Gastrocnemius medialis (tissue), 4 donors: ENCODE data around the gene FBXL17. TPM values are rescaled to one million over a fixed set of nuclear protein-coding genes. Genes with fewer than 3 reads are reported as not detected.

Experiments used
- ATAC-seq, 2 donors: fragments of 150-250 bp; one replicate each; pipeline ENCODE4 v1.9.1; 2016
- DNase-seq, 2 donors: peaks; one replicate each; pipeline ENCODE4 v3.0.0-alpha.2; 2019
- H3K27ac ChIP-seq, 4 donors: fragments of 200-600 bp; sonication (generic); 1 replicate in 1 of 4; 2 replicates in 3 of 4; pipeline ENCODE4 v1.5.1; 2016 to 2018; ENCODE audit warnings: mild to moderate bottlenecking in 2 of 4, moderate library complexity in 1 of 4
- H3K27me3 ChIP-seq, 3 donors: fragments of 200-600 bp; sonication (generic) in 2 of 3; 1 replicate in 1 of 3; 2 replicates in 2 of 3; pipeline versions ENCODE4 v1.5.1 to v1.6.0; 2016 to 2019; ENCODE audit warnings: mild to moderate bottlenecking in 1 of 3, moderate library complexity in 1 of 3
- H3K36me3 ChIP-seq, 2 donors: fragments of 200-600 bp; sonication (generic) in 1 of 2; one replicate each; pipeline ENCODE4 v1.5.1; 2017 to 2018
- H3K4me1 ChIP-seq, 2 donors: fragments of 200-600 bp; sonication (generic) in 1 of 2; one replicate each; pipeline ENCODE4 v1.5.1; 2016 to 2017; ENCODE audit warnings: mild to moderate bottlenecking in 2 of 2
- H3K4me3 ChIP-seq, 4 donors: fragments of 200-600 bp; sonication (generic) in 3 of 4; 1 replicate in 1 of 4; 2 replicates in 3 of 4; pipeline ENCODE4 v1.5.1; 2016 to 2019; ENCODE audit warnings: mild to moderate bottlenecking in 2 of 4
- H3K9me3 ChIP-seq, 3 donors: fragments of 200-600 bp; sonication (generic) in 2 of 3; 1 replicate in 1 of 3; 2 replicates in 2 of 3; pipeline ENCODE4 v1.5.1; 2016 to 2019
- POLR2A ChIP-seq, 2 donors: fragments of 450-650 bp; IDR thresholded peaks; one replicate each; pipeline ENCODE4 v1.6.1; 2017; ENCODE audit warnings: antibody characterized with exemption in 2 of 2, mild to moderate bottlenecking in 2 of 2, moderate library complexity in 2 of 2
- in situ Hi-C, 4 donors: fragments of 200-750 bp; cut with MboI; loops; one replicate each; pipeline versions ENCODE4 v1.15.0 to v1.8.0; 2017; ENCODE audit warnings: low sequenced_read_pairs in 4 of 4
- intact Hi-C: fragments of 100-400 bp; cut with DNase I; formaldehyde crosslinking; loops from one replicate; pipeline ENCODE4 v1.15.1; 2023; ENCODE audit warnings: low total_unique reads
- total RNA-seq, 4 donors: library from RNA; depleted of rRNA; stranded (reverse); fragments of >200 nt; gene quantifications; one replicate each; pipeline versions ENCODE4 v1.1.0 to v1.2.3, GENCODE V29; 2016
- TF ChIP-seq, protein P1 (sequence below), 5 experiments: fragments of 450-650 bp in 3 of 5; fragments of 200-600 bp in 2 of 5; sonication (generic) in 2 of 5; IDR thresholded peaks in 4 of 5; conservative IDR thresholded peaks in 1 of 5; 1 replicate in 4 of 5; 2 replicates in 1 of 5; pipeline ENCODE4 v1.5.1; 2016 to 2019; ENCODE audit warnings: antibody characterized with exemption in 5 of 5, mild to moderate bottlenecking in 3 of 5, moderate library complexity in 3 of 5

The FBXL17 gene
- total RNA-seq, 4 donors from 2014 or later, result 23.3 to 33.4 (median 26.9) TPM

GRCh38 chr5:108118813-108119514 is 262.9 kb downstream of the FBXL17 start:
- Histone ChIP-seq H3K9me3 (no peaks in the 10 kb centered on the region), H3K36me3 (no peaks in the 10 kb centered on the region), H3K27me3 (no peaks in the 10 kb centered on the region), H3K4me3 (no peak overlapping the region), H3K4me1 (peaks cover 0 to 11% of the 10 kb centered on the region in 2 donors), H3K27ac (no peak overlapping the region)
- no peak for TF ChIP-seq POLR2A (IDR thresholded peaks at IDR 0.05)
- TF ChIP-seq, protein P1, sequence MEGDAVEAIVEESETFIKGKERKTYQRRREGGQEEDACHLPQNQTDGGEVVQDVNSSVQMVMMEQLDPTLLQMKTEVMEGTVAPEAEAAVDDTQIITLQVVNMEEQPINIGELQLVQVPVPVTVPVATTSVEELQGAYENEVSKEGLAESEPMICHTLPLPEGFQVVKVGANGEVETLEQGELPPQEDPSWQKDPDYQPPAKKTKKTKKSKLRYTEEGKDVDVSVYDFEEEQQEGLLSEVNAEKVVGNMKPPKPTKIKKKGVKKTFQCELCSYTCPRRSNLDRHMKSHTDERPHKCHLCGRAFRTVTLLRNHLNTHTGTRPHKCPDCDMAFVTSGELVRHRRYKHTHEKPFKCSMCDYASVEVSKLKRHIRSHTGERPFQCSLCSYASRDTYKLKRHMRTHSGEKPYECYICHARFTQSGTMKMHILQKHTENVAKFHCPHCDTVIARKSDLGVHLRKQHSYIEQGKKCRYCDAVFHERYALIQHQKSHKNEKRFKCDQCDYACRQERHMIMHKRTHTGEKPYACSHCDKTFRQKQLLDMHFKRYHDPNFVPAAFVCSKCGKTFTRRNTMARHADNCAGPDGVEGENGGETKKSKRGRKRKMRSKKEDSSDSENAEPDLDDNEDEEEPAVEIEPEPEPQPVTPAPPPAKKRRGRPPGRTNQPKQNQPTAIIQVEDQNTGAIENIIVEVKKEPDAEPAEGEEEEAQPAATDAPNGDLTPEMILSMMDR (IDR thresholded peaks at IDR 0.05 in 4 of 5, conservative IDR thresholded peaks at IDR 0.05 in 1 of 5), result no peak
- intact Hi-C loops, result no loop called here
- in situ Hi-C loops, result no loop called here
- DNase-seq, result no peak
- ATAC-seq, result no peak

DNA sequence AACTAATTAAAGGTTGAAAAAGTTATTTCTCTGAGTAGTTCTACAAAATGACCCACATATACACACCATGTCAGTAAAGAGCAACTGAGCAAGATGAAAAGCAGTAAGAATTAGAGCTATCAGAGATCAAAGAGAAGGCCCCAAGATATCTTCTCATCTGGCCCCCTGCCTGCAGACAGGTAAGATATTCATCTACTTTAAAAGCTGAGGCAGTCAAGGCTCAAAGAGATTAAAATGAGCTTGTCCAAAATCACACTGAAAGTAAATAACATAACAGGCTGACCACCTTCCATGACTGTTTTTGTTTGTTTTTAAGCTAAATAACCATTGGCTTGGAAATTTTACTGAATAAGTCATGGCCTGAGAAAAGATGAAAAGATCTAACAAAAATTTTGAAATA is 266.2 kb downstream of the FBXL17 start:
- Histone ChIP-seq H3K4me3 (no peak overlapping the region), H3K27ac (no peak overlapping the region), H3K4me1 (peaks cover 0 to 11% of the 10 kb centered on the region in 2 donors), H3K27me3 (no peaks in the 10 kb centered on the region), H3K36me3 (no peaks in the 10 kb centered on the region), H3K9me3 (no peaks in the 10 kb centered on the region)
- TF ChIP-seq, protein P1 (IDR thresholded peaks at IDR 0.05 in 4 of 5, conservative IDR thresholded peaks at IDR 0.05 in 1 of 5), result no peak
- TF ChIP-seq POLR2A (IDR thresholded peaks at IDR 0.05), result no peak
- in situ Hi-C loops (no loop called here), intact Hi-C loops (no loop called here)
- ATAC-seq (no peak), DNase-seq (no peak)

GRCh38 chr5:108113950-108114349 is 267.9 kb downstream of the FBXL17 start:
- ATAC-seq (no peak), DNase-seq (no peak)
- TF ChIP-seq POLR2A (IDR thresholded peaks at IDR 0.05), result no peak
- TF ChIP-seq, protein P1 (IDR thresholded peaks at IDR 0.05 in 4 of 5, conservative IDR thresholded peaks at IDR 0.05 in 1 of 5), result no peak
- Histone ChIP-seq H3K27ac (no peak overlapping the region), H3K27me3 (no peaks in the 10 kb centered on the region), H3K4me3 (no peak overlapping the region), H3K9me3 (no peaks in the 10 kb centered on the region), H3K4me1 (peaks cover 0 to 2% of the 10 kb centered on the region in 2 donors), H3K36me3 (no peaks in the 10 kb centered on the region)
- intact Hi-C loops, result no loop called here
- in situ Hi-C loops, result no loop called here

GRCh38 chr5:108111736-108112135 is 270.2 kb downstream of the FBXL17 start:
- intact Hi-C loops (no loop called here), in situ Hi-C loops (no loop called here)
- Histone ChIP-seq H3K4me1 (no peaks in the 10 kb centered on the region), H3K27ac (no peak overlapping the region), H3K27me3 (no peaks in the 10 kb centered on the region), H3K4me3 (no peak overlapping the region), H3K36me3 (no peaks in the 10 kb centered on the region), H3K9me3 (no peaks in the 10 kb centered on the region)
- ATAC-seq (no peak), DNase-seq (no peak)
- TF ChIP-seq POLR2A (IDR thresholded peaks at IDR 0.05), result no peak
- TF ChIP-seq, protein P1 (IDR thresholded peaks at IDR 0.05 in 4 of 5, conservative IDR thresholded peaks at IDR 0.05 in 1 of 5), result no peak

DNA sequence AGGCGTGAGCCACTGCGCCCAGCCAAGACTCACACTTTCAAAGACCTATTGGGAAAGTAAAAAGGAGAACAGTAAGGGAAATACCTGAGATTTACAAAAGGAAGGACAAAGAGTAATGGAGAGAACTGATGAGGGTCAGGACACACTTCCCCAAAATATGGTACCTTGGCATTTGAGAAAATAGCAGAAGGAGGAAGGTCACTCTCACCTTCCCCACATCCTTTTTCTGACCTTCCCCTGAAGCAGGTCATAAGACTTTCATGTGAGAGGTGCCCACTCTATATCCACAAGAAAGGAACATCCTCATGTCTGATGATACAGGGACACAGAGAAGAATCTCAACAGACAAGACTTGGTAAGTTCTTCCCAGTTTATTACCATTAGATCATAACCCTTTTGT is 272.8 kb downstream of the FBXL17 start:
- TF ChIP-seq POLR2A (IDR thresholded peaks at IDR 0.05), result no peak
- TF ChIP-seq, protein P1 (IDR thresholded peaks at IDR 0.05 in 4 of 5, conservative IDR thresholded peaks at IDR 0.05 in 1 of 5), result no peak
- no peaks in the 10 kb centered on the region for H3K27me3 ChIP-seq
- DNase-seq, result no peak
- in situ Hi-C loops (no loop called here), intact Hi-C loops (no loop called here)
- H3K4me1 ChIP-seq, result no peaks in the 10 kb centered on the region
- no peak overlapping the region for H3K4me3 ChIP-seq
- no peaks in the 10 kb centered on the region for H3K9me3 ChIP-seq
- H3K36me3 ChIP-seq, result no peaks in the 10 kb centered on the region
- H3K27ac ChIP-seq, result no peak overlapping the region
- no peak for ATAC-seq
